Liver (tissue), 2 donors: ENCODE data around the gene ARHGEF12.

Experiments used
- TF ChIP-seq, protein P1 (sequence below): fragments of 150-350 bp; IDR thresholded peaks from 2 replicates; pipeline ENCODE4 v1.5.1; 2017; ENCODE audit warnings: improper control_type of control experiment, low read depth, low read length; ENCODE audit not compliant: missing input control
- TF ChIP-seq, protein P2 (sequence below): IDR thresholded peaks from 2 replicates; pipeline ENCODE4 v1.6.1; 2016; ENCODE audit warnings: antibody characterized with exemption, mild to moderate bottlenecking
- donor health status: healthy.

DNA sequence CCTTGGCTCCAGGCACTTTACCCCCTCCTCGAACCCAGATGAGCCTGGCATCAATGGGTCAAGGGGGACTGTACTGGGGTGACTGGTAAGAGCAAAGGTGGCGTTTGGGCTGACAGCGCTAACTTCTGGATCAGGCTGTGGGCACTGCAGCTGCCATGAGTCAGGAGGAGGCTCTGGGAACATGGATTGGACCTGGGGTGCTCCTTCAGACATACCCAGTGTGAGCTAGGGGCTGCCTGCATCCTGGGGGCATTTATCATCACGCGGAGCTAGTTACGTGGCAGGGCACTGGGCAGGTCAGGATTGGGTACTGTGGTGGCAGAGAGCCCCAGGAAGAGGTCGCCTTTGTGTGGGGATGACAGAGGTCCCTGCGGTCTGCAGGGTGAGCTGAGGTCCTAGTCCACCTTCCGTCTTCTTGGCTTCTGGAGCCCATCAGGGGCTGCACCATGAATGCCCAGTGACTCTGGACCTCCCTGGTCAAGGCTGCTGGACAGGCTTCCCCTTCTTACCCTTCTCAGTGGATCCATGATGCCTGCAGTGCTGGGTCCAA, 188.4 kb downstream of the ARHGEF12 start:
- TF ChIP-seq, protein P1, sequence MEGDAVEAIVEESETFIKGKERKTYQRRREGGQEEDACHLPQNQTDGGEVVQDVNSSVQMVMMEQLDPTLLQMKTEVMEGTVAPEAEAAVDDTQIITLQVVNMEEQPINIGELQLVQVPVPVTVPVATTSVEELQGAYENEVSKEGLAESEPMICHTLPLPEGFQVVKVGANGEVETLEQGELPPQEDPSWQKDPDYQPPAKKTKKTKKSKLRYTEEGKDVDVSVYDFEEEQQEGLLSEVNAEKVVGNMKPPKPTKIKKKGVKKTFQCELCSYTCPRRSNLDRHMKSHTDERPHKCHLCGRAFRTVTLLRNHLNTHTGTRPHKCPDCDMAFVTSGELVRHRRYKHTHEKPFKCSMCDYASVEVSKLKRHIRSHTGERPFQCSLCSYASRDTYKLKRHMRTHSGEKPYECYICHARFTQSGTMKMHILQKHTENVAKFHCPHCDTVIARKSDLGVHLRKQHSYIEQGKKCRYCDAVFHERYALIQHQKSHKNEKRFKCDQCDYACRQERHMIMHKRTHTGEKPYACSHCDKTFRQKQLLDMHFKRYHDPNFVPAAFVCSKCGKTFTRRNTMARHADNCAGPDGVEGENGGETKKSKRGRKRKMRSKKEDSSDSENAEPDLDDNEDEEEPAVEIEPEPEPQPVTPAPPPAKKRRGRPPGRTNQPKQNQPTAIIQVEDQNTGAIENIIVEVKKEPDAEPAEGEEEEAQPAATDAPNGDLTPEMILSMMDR, result no peak
- TF ChIP-seq, protein P2, sequence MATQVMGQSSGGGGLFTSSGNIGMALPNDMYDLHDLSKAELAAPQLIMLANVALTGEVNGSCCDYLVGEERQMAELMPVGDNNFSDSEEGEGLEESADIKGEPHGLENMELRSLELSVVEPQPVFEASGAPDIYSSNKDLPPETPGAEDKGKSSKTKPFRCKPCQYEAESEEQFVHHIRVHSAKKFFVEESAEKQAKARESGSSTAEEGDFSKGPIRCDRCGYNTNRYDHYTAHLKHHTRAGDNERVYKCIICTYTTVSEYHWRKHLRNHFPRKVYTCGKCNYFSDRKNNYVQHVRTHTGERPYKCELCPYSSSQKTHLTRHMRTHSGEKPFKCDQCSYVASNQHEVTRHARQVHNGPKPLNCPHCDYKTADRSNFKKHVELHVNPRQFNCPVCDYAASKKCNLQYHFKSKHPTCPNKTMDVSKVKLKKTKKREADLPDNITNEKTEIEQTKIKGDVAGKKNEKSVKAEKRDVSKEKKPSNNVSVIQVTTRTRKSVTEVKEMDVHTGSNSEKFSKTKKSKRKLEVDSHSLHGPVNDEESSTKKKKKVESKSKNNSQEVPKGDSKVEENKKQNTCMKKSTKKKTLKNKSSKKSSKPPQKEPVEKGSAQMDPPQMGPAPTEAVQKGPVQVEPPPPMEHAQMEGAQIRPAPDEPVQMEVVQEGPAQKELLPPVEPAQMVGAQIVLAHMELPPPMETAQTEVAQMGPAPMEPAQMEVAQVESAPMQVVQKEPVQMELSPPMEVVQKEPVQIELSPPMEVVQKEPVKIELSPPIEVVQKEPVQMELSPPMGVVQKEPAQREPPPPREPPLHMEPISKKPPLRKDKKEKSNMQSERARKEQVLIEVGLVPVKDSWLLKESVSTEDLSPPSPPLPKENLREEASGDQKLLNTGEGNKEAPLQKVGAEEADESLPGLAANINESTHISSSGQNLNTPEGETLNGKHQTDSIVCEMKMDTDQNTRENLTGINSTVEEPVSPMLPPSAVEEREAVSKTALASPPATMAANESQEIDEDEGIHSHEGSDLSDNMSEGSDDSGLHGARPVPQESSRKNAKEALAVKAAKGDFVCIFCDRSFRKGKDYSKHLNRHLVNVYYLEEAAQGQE, result no peak
